GM03348 (cell line): Measurements from ENCODE around the gene SPANXN2.
"Not testable (repeated sequence)": the region's sequence is repeated elsewhere in the genome, so short reads cannot be mapped to it uniquely, and the experiment has no call there.

ENCODE experiments used
- DNase-seq: peaks from one replicate; pipeline ENCODE4 v3.0.0; 2012; ENCODE audit warnings: low spot score

The SPANXN2 gene

GRCh38 chrX:143720652-143721051, at the start of gene SPANXN2:
SPANXN2 (minus strand) TSS chrX:143720752; CDS start chrX:143720668, 84 bp downstream.
- not testable (repeated sequence) for DNase-seq

- peak; percentile 29 for DNase-seq
Measured at GRCh38 chrX:143768976-143769375, 48.4 kb upstream of the SPANXN2 start.

GRCh38 chrX:143767789-143768188, 47.2 kb upstream of the SPANXN2 start:
- not testable (repeated sequence) for DNase-seq

GRCh38 chrX:143757887-143758286, 37.3 kb upstream of the SPANXN2 start:
- DNase-seq: no peak

- no peak for DNase-seq
Measured at GRCh38 chrX:143757375-143757774, 36.8 kb upstream of the SPANXN2 start.

- DNase-seq: no peak
Measured at GRCh38 chrX:143754183-143754582, 33.6 kb upstream of the SPANXN2 start.

GRCh38 chrX:143733866-143734265, 13.3 kb upstream of the SPANXN2 start:
- DNase-seq: no peak

- DNase-seq: no peak
Measured at GRCh38 chrX:143726296-143726695, 5.7 kb upstream of the SPANXN2 start.

- no peak for DNase-seq
Measured at GRCh38 chrX:143701460-143701859, 19.1 kb downstream of the SPANXN2 start.

GRCh38 chrX:143694885-143695284, 25.7 kb downstream of the SPANXN2 start:
- DNase-seq: no peak

- no peak for DNase-seq
Measured at GRCh38 chrX:143683486-143683885, 37.1 kb downstream of the SPANXN2 start.

GRCh38 chrX:143674926-143675325, 45.6 kb downstream of the SPANXN2 start:
- no peak for DNase-seq

GRCh38 chrX:143669395-143669794, 51.2 kb downstream of the SPANXN2 start:
- DNase-seq: peak; percentile 5

- DNase-seq: peak; percentile 5
Measured at GRCh38 chrX:143664302-143664701, 56.2 kb downstream of the SPANXN2 start.

- DNase-seq: no peak
Measured at GRCh38 chrX:143663755-143664154, 56.8 kb downstream of the SPANXN2 start.
